GM23338 (cell line): ENCODE results near the gene OR2L2. TPM values are rescaled to one million over a fixed set of nuclear protein-coding genes. Genes with fewer than 3 reads are reported as not detected.

Experiments
- ATAC-seq: fragments of 200-7000 bp; cut with Tn5 transposase; 3 replicates; pipeline ENCODE4 v1.9.1; 2020
- DNase-seq: peaks from one replicate; pipeline ENCODE4 v3.0.0-alpha.2; 2015; ENCODE audit warnings: low spot score
- H2AFZ ChIP-seq: fragments of 200-600 bp; sonication (generic); 2 replicates; pipeline ENCODE4 v1.8.0; 2016; ENCODE audit warnings: antibody characterized with exemption, mild to moderate bottlenecking, moderate library complexity
- H3F3A ChIP-seq: fragments of 200-600 bp; sonication (generic); replicated peaks from 2 replicates; pipeline ENCODE4 v1.8.0; 2017; ENCODE audit warnings: antibody characterized with exemption, mixed run types, low read depth
- H3K27ac ChIP-seq: fragments of 200-600 bp; sonication (generic); 2 replicates; pipeline ENCODE4 v1.6.1; 2016; ENCODE audit warnings: low read depth
- H3K27me3 ChIP-seq: fragments of 200-600 bp; sonication (generic); 2 replicates; pipeline ENCODE4 v1.8.0; 2016; ENCODE audit warnings: mild to moderate bottlenecking, mixed run types, moderate library complexity; ENCODE audit not compliant: insufficient read depth
- H3K36me3 ChIP-seq: fragments of 200-600 bp; sonication (generic); 2 replicates; pipeline ENCODE4 v1.8.0; 2016; ENCODE audit warnings: mild to moderate bottlenecking; ENCODE audit not compliant: insufficient read depth
- H3K4me1 ChIP-seq: fragments of 200-600 bp; sonication (generic); 2 replicates; pipeline ENCODE4 v1.8.0; 2016; ENCODE audit warnings: mild to moderate bottlenecking, moderate library complexity; ENCODE audit not compliant: insufficient read depth
- H3K4me2 ChIP-seq: fragments of 200-600 bp; sonication (generic); 2 replicates; pipeline ENCODE4 v1.7.1; 2017; ENCODE audit warnings: mixed run types
- H3K4me3 ChIP-seq: fragments of 200-600 bp; sonication (generic); 2 replicates; pipeline ENCODE4 v1.6.1; 2016; ENCODE audit warnings: mixed run types
- H3K79me2 ChIP-seq: fragments of 200-600 bp; sonication (generic); replicated peaks from 2 replicates; pipeline ENCODE4 v1.8.0; 2017; ENCODE audit warnings: mild to moderate bottlenecking; ENCODE audit not compliant: insufficient read depth
- H3K9me2 ChIP-seq: fragments of 200-600 bp; sonication (generic); 2 replicates; pipeline ENCODE4 v1.8.0; 2017; ENCODE audit not compliant: insufficient read depth
- H4K20me1 ChIP-seq: fragments of 200-600 bp; sonication (generic); replicated peaks from 2 replicates; pipeline ENCODE4 v1.8.0; 2017; ENCODE audit warnings: mild to moderate bottlenecking; ENCODE audit not compliant: insufficient read depth
- H3K27ac Mint-ChIP-seq: 2 replicates; pipeline ENCODE4 v1.8.0; 2020; ENCODE audit warnings: inconsistent platforms, mild to moderate bottlenecking, moderate library complexity, mixed read lengths
- H3K27me3 Mint-ChIP-seq: 3 replicates; pipeline ENCODE4 v1.8.0; 2022; ENCODE audit warnings: low read depth, mild to moderate bottlenecking, moderate library complexity, mixed read lengths, inconsistent platforms; ENCODE audit not compliant: insufficient read depth, poor library complexity
- H3K36me3 Mint-ChIP-seq: 3 replicates; pipeline ENCODE4 v1.8.0; 2021; ENCODE audit warnings: low read depth, mild to moderate bottlenecking, inconsistent platforms, moderate library complexity, mixed read lengths
- H3K4me1 Mint-ChIP-seq: 3 replicates; pipeline ENCODE4 v1.8.0; 2020; ENCODE audit warnings: mild to moderate bottlenecking, inconsistent platforms, mixed read lengths
- H3K4me3 Mint-ChIP-seq: 3 replicates; pipeline ENCODE4 v1.8.0; 2021; ENCODE audit warnings: moderate library complexity, mild to moderate bottlenecking, inconsistent platforms, mixed read lengths
- H3K9me3 Mint-ChIP-seq: 3 replicates; pipeline ENCODE4 v1.8.0; 2020; ENCODE audit warnings: moderate library complexity, mild to moderate bottlenecking, inconsistent platforms, mixed read lengths
- CREB1 ChIP-seq: fragments of 250-450 bp; sonication (Bioruptor Pico); IDR thresholded peaks from 2 replicates; pipeline ENCODE4 v1.5.0; 2020; ENCODE audit warnings: low read depth, mild to moderate bottlenecking, moderate library complexity
- EZH2 ChIP-seq: fragments of 200-600 bp; sonication (generic); IDR thresholded peaks from one replicate; pipeline ENCODE4 v1.8.0; 2017; ENCODE audit warnings: antibody characterized with exemption, mild to moderate bottlenecking, low read depth; ENCODE audit not compliant: unreplicated experiment
- REST ChIP-seq: IDR thresholded peaks from one replicate; pipeline ENCODE4 v1.6.1; 2018; ENCODE audit warnings: antibody characterized with exemption; ENCODE audit not compliant: unreplicated experiment
- STAT1 ChIP-seq: IDR thresholded peaks from one replicate; pipeline ENCODE4 v1.6.1; 2016; ENCODE audit warnings: antibody characterized with exemption; ENCODE audit not compliant: unreplicated experiment
- ZNF462 ChIP-seq: fragments of 250-450 bp; sonication (Bioruptor Pico); IDR thresholded peaks from 2 replicates; pipeline ENCODE4 v1.5.0; 2020; ENCODE audit warnings: mild to moderate bottlenecking, moderate library complexity
- polyA plus RNA-seq: library from polyadenylated mRNA; unstranded; fragments of >200 nt; fragmentation: Nextera tagmentation; extraction: Ambion mirVana; gene quantifications from 2 replicates; pipeline ENCODE4 v1.2.1, GENCODE V29; 2016
- total RNA-seq: library from RNA; depleted of rRNA; stranded (reverse); fragments of >200 nt; shearing (Covaris generic); gene quantifications from 2 replicates; pipeline ENCODE4 v1.2.3, GENCODE V29; 2014

Gene OR2L2
- total and polyA plus RNA-seq, 2 experiments from 2014 or later = 0.06 to 0.07 TPM

GRCh38 chr1:248015803-248016202 lies 14.1 kb upstream of the OR2L2 start:
- Histone ChIP-seq H3K36me3 (no peaks in the 10 kb centered on the region), H4K20me1 (no peaks in the 10 kb centered on the region), H3K4me1 (no peaks in the 10 kb centered on the region), H3F3A (no peaks in the 10 kb centered on the region), H3K4me3 (no peak overlapping the region), H3K4me2 (no peak overlapping the region), H3K9me2 (no peaks in the 10 kb centered on the region), H2AFZ (no peak overlapping the region), H3K79me2 (no peaks in the 10 kb centered on the region), H3K27ac (no peak overlapping the region), H3K27me3 (no peaks in the 10 kb centered on the region)
- Mint-ChIP-seq H3K36me3 (peaks cover 8% of the 10 kb centered on the region; the same call in 2 of the 3 replicates), H3K4me1 (no peaks in the 10 kb centered on the region), H3K27ac (no peak overlapping the region), H3K4me3 (no peak overlapping the region), H3K27me3 (peaks cover 2% of the 10 kb centered on the region), H3K9me3 (peaks cover 76% of the 10 kb centered on the region)
- no peak for DNase-seq
- ATAC-seq = no peak
- TF ChIP-seq STAT1 = no peak
- no peak for TF ChIP-seq ZNF462 (CRISPR knock-in tag)
- TF ChIP-seq EZH2 = no peak
- TF ChIP-seq REST = no peak
- no peak for TF ChIP-seq CREB1 (CRISPR knock-in tag)
